Stimulated activated CD8-positive, alpha-beta memory T cell treated with anti-CD3 and anti-CD28 coated beads, Interleukin-7, amount 100 ng/mL, for 4 hours (primary cell): Measurements from ENCODE around the gene C16orf82.

ENCODE experiments used
- DNase-seq, 2 donors: peaks; one replicate each; pipeline ENCODE4 v3.0.0-alpha.2; 2020; ENCODE audit warnings: low read depth in 2 of 2

C16orf82 gene

GRCh38 chr16:27088216-27088615 lies 21.5 kb downstream of the C16orf82 start:
- DNase-seq: no peak

GRCh38 chr16:27096375-27096774 lies 29.6 kb downstream of the C16orf82 start:
- DNase-seq: no peak

- DNase-seq: no peak
Observed at GRCh38 chr16:27097800-27098230, 31.1 kb downstream of the C16orf82 start.

DNA sequence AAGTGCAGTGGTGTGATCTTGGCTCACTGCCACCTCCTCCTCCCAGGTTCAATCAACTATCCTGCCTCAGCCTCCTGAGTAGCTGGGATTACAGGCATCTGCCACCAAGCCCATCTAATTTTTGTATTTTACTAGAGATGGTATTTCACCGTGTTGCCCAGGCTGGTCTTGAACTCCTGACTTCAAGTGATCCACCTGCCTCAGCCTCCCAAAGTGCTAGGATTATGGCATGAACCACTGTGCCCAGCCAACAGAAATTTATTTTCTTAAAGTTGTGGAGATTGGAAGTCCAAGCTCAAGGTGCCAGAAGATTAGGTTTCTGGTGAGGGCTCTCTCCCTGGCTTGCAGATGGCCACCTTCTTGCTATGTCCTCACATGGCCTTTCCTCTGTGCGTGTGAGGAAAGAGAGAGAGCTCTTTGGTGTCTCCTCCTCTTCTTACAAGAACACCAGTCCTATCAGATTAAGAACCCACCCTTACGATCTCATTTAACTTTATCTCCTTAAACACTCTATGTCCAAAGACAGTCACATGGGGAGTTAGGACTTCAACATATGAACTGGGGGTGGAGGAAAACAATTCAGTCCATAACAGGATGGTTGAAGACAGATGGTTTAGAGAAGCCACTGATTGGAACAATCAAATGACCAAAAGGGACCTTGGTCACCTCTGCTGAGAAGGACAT lies 31.8 kb downstream of the C16orf82 start:
- DNase-seq: no peak

GRCh38 chr16:27102701-27103575 lies 36.2 kb downstream of the C16orf82 start:
- no peak for DNase-seq

DNA sequence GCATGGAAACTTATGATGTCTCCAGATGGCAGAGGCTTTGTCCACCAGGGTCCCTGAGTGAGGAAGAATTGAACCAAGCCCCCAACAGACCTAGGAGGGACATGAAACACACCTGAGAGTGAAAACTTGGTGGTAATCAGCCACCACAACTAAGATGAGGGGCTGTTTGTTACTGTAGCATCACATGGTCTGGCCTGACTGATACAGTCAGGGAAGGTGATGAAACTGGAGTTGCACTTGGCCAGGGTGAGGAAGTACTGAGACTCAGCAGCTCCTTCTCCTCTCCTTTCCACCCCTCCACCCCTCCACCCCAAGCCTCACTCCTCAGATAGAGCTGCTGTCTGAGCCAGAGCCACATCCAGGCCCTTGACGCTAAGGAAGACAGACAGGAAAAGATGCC lies 37.2 kb downstream of the C16orf82 start:
- DNase-seq: no peak

- DNase-seq: no peak
Observed at GRCh38 chr16:27106305-27106704, 39.6 kb downstream of the C16orf82 start.

DNA sequence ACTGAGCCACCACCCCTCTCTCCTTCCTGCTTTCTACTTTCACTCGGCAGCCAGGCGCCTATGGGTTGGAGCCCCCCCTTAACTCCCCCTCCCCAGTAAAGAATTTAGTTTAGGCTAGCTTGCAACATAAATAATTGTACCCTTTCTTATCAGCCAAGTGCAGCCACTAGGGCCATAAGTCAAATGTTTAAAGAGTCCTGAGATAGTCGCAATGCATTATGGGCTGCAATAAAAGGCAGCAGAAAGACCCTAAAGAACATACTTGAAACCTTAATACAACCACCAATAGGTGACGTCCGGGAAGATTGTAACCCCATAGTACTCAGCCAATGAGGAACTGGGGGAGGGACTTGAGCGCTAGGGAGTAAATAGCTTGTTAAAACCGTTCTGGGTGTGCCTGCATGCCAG lies 40.5 kb downstream of the C16orf82 start:
- DNase-seq: no peak

- no peak for DNase-seq
Observed at GRCh38 chr16:27108051-27108770, 41.5 kb downstream of the C16orf82 start.

DNA sequence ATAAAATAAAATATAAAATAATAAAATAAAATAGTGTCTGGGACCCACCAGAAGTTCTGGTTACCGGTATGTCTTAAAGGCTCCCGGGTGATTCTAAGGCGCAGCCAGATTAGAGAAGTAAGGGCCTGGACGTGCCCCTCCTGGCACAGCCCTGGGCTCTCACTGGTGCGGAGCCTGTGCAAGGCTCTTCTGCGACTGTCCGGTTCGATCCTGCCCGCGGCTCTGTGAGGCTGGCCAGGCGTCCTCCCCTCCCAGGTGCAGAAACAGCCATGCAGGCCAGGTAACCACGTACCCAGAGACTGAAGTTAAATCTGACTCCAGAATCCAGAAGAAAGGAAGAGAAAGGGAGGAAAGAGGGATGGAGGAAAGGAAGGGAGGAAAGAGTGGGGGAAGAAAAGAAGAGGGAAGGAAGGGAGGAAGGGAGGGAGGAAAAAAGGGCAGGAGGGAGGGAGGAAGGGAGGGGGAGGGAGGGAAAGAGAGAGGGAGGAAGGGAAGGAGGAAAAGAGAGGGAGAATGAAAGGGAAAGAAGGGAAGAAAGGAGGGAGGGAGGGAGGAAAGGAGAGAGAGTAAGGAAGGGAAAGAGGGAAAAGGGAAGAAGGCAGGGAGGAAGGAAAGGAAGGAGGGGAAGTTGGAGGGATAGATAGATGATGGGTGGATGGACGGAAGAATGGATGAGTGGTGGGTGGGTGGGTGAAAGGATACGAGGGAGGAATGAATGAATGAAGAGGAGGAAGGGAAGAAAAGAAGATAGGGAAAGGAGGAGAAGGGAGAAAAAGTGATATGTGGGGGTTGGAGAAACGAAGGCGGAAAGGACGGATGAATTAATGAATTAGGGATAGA lies 42.3 kb downstream of the C16orf82 start:
- DNase-seq: no peak

- DNase-seq: peak; percentile 33 to 72
Observed at GRCh38 chr16:27109666-27110523, 43.2 kb downstream of the C16orf82 start.

DNA sequence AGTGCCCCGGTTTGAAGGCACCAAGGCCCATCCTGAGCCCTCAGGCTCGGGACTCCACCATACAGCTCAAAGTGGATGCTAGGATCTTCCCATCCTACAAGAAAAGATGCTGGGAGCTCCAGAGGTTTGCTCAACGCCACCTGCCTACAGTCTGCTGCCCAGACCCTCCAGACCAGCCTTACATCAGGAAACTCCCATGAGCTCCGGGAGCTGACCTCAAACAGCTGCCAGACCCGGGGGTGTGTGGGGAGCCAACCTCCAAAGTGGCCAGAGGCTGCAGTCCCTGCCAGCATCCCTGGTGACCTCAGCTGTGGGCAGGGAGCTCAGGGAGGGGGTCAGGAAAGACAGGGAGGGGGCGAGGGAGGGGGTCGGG lies 43.8 kb downstream of the C16orf82 start:
- no peak for DNase-seq

GRCh38 chr16:27111486-27111885 lies 44.8 kb downstream of the C16orf82 start:
- no peak for DNase-seq

DNA sequence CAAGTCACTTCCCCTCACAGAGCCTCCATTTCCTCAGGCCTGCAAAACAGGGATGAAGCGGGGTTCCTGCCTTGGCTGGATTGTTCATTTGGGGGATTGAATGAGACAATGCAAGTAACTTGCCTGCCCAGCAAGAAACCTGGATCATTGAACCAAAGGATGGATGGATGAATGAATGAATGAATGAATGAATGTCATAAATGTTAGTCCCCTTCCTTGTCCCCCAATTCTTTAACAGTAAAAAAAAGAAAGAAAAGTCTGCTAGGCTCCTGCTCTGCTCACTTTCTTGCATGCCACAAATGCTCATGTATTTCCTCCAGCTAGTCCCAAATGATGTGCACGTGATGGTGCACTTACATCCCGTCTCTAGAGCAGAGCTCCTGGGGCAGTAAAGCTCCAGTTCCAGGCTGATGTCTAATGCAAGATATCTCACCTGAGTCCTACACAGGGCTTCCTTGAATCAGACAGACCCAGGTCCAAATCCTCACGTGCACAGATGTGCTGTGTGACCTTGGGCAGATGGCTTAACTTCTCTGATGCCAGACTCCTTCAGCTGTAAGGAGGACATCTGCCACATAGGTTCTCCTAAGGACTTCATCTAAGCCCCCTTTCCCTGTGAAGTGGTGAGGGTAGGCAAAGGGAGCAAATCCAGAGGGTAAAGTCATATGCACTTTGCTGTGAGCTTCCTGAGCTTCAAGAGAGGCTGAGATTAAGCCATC lies 45.5 kb downstream of the C16orf82 start:
- DNase-seq: no peak

DNA sequence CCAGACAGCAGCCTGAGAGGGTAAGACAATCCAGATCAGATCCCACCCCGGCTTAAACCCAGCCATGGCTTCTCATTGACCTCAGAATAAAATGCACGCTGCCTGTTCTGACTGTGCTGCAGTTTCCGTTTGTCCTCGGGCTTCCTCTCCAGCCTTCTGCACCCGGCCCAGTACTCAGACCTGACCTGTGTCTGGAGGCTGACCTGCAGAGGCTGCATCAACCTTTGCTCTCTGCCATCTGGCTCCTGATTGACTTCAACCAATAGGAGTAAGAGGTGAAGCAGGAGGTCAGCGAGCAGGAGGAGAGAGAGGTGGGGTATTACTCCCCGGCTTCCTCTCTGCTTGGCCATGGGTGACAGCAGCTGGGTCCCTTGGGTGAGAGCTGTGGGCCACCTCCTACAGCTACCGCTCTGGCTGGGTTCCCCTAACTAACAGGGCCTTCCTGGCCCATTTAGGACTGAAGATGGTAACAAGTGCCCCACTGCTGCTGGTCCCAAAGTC lies 46.7 kb downstream of the C16orf82 start:
- DNase-seq: no peak

- DNase-seq: no peak
Observed at GRCh38 chr16:27114006-27114405, 47.3 kb downstream of the C16orf82 start.

DNA sequence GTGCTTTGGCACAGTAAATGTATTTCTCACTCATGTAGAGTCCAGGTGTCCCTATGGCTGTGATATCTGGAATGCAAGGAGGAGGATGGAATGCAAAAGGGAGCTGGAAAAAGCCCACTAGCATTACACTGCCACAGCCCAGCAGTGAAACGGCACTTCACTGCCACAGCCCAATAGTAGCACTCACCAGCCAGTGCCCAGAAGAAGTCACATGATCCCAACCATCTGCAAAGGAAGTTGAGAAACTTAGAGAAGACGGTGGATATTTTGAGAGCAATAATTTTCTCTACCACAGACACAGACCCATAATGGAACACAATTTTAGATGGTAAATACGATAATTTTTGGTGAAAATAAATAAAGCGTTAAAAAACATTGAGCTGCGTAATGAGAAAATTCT lies 51.8 kb downstream of the C16orf82 start:
- no peak for DNase-seq
